Breast epithelium (tissue), 3 donors: ENCODE data around the gene ATXN1.

Source experiments
- CTCF ChIP-seq, 3 donors: fragments of 450-650 bp; IDR thresholded peaks; one replicate each; pipeline ENCODE4 v1.5.1; 2016 to 2017; ENCODE audit warnings: antibody characterized with exemption in 3 of 3, mild to moderate bottlenecking in 3 of 3, moderate library complexity in 3 of 3
- POLR2A ChIP-seq: fragments of 450-650 bp; IDR thresholded peaks from one replicate; pipeline ENCODE4 v1.6.1; 2016; ENCODE audit warnings: antibody characterized with exemption, mild to moderate bottlenecking, moderate library complexity
- POLR2AphosphoS5 ChIP-seq, 3 donors: sonication (generic); formaldehyde crosslinking; IDR thresholded peaks; one replicate each; pipeline ENCODE4 v1.6.1; 2017; ENCODE audit warnings: antibody characterized with exemption in 3 of 3

GRCh38 chr6:16618962-16619361 lies 142.3 kb downstream of the ATXN1 start:
- no peak for TF ChIP-seq CTCF (IDR thresholded peaks at IDR 0.05)
- TF ChIP-seq POLR2A = no peak
- no peak for TF ChIP-seq POLR2AphosphoS5 (IDR thresholded peaks at IDR 0.05)
